HEK293 (cell line): ENCODE data around the gene MARCHF10.

Source experiments
- CTCF ChIA-PET: fragments of 350-600 bp; formaldehyde crosslinking; extraction: SDS; loops from one replicate; lab custom pipeline; 2021; ENCODE audit warnings: antibody characterized with exemption; lab: Yijun Ruan, JAX
- POLR2A ChIA-PET: fragments of 300-600 bp; formaldehyde crosslinking; extraction: SDS; loops from one replicate; lab custom pipeline; 2020; ENCODE audit warnings: antibody characterized with exemption, inconsistent platforms; lab: Yijun Ruan, JAX
- H3K27ac ChIP-seq: fragments of 200-500 bp; sonication (Bioruptor generic); 2 replicates; pipeline ENCODE4 v1.5.1; 2014; ENCODE audit warnings: low read depth, low read length, control low read depth, inconsistent platforms; ENCODE audit errors: extremely low read depth
- H3K36me3 ChIP-seq, 2 experiments: fragments of 200-500 bp in 1 of 2; sonication (Bioruptor generic) in 1 of 2; 1 replicate in 1 of 2; 2 replicates in 1 of 2; pipeline ENCODE4 v1.5.1; 2014 to 2017; ENCODE audit warnings: inconsistent platforms in 2 of 2, low read length in 2 of 2; ENCODE audit not compliant: control insufficient read depth in 2 of 2, insufficient read depth in 1 of 2
- H3K4me1 ChIP-seq: fragments of 200-500 bp; sonication (Bioruptor generic); 2 replicates; pipeline ENCODE4 v1.5.1; 2014; ENCODE audit warnings: mild to moderate bottlenecking, low read length, inconsistent platforms; ENCODE audit not compliant: control insufficient read depth, insufficient read depth
- H3K4me3 ChIP-seq: 2 replicates; pipeline ENCODE4 v1.5.1; 2011; ENCODE audit warnings: low read depth, mild to moderate bottlenecking, control low read depth, low read length, moderate library complexity
- H3K9me3 ChIP-seq: fragments of 200-500 bp; sonication (Bioruptor generic); 2 replicates; pipeline ENCODE4 v1.5.1; 2014; ENCODE audit warnings: low read depth, low read length, inconsistent platforms; ENCODE audit not compliant: control insufficient read depth, insufficient read depth
- BCL11A ChIP-seq: fragments of 450-650 bp; formaldehyde crosslinking; IDR thresholded peaks from 2 replicates; pipeline ENCODE4 v1.5.1; 2016; ENCODE audit warnings: low read depth, missing biosample characterization, missing genetic modification characterization
- GLIS1 ChIP-seq: fragments of 450-650 bp; formaldehyde crosslinking; IDR thresholded peaks from 2 replicates; pipeline ENCODE4 v1.5.1; 2016; ENCODE audit warnings: missing biosample characterization, missing genetic modification characterization
- MEIS1 ChIP-seq: sonication (generic); formaldehyde crosslinking; IDR thresholded peaks from 2 replicates; pipeline ENCODE4 v1.8.1; 2022; ENCODE audit warnings: missing genetic modification reagents, mild to moderate bottlenecking, borderline replicate concordance
- PATZ1 ChIP-seq: fragments of 450-650 bp; formaldehyde crosslinking; IDR thresholded peaks from 2 replicates; pipeline ENCODE4 v1.5.1; 2016; ENCODE audit warnings: missing biosample characterization, missing genetic modification characterization
- RBAK ChIP-seq: fragments of 450-650 bp; formaldehyde crosslinking; IDR thresholded peaks from 2 replicates; pipeline ENCODE4 v1.5.1; 2016; ENCODE audit warnings: missing biosample characterization, missing genetic modification characterization
- SP7 ChIP-seq: fragments of 450-650 bp; formaldehyde crosslinking; IDR thresholded peaks from 2 replicates; pipeline ENCODE4 v1.5.1; 2016; ENCODE audit warnings: missing biosample characterization, missing genetic modification characterization
- ZBTB20 ChIP-seq: fragments of 450-650 bp; formaldehyde crosslinking; IDR thresholded peaks from 2 replicates; pipeline ENCODE4 v1.5.1; 2016; ENCODE audit warnings: missing biosample characterization, missing genetic modification characterization
- ZBTB49 ChIP-seq: fragments of 450-650 bp; formaldehyde crosslinking; IDR thresholded peaks from 2 replicates; pipeline ENCODE4 v1.5.1; 2016; ENCODE audit warnings: missing biosample characterization, missing genetic modification characterization, low read depth
- ZNF10 ChIP-seq: fragments of 450-650 bp; formaldehyde crosslinking; IDR thresholded peaks from 2 replicates; pipeline ENCODE4 v1.5.1; 2017; ENCODE audit warnings: missing biosample characterization, missing genetic modification characterization
- ZNF112 ChIP-seq: fragments of 450-650 bp; formaldehyde crosslinking; IDR thresholded peaks from 2 replicates; pipeline ENCODE4 v1.5.0; 2017; ENCODE audit warnings: missing biosample characterization, missing genetic modification characterization
- ZNF184 ChIP-seq: fragments of 450-650 bp; IDR thresholded peaks from 2 replicates; pipeline ENCODE4 v1.5.1; 2018; ENCODE audit warnings: missing biosample characterization, mild to moderate bottlenecking, missing genetic modification characterization
- ZNF202 ChIP-seq: fragments of 450-650 bp; formaldehyde crosslinking; IDR thresholded peaks from 2 replicates; pipeline ENCODE4 v1.5.1; 2016; ENCODE audit warnings: missing biosample characterization, missing genetic modification characterization, borderline replicate concordance
- ZNF223 ChIP-seq: fragments of 450-650 bp; formaldehyde crosslinking; IDR thresholded peaks from 2 replicates; pipeline ENCODE4 v1.5.1; 2016; ENCODE audit warnings: missing biosample characterization, missing genetic modification characterization
- ZNF416 ChIP-seq: fragments of 450-650 bp; formaldehyde crosslinking; IDR thresholded peaks from 2 replicates; pipeline ENCODE4 v1.5.1; 2016; ENCODE audit warnings: missing biosample characterization, missing genetic modification characterization
- ZNF426 ChIP-seq: fragments of 450-650 bp; formaldehyde crosslinking; IDR thresholded peaks from 2 replicates; pipeline ENCODE4 v1.5.1; 2017; ENCODE audit warnings: missing biosample characterization, missing genetic modification characterization, mild to moderate bottlenecking, inconsistent platforms, moderate library complexity
- ZNF555 ChIP-seq: fragments of 450-650 bp; formaldehyde crosslinking; conservative IDR thresholded peaks from 2 replicates; pipeline ENCODE4 v1.5.1; 2017; ENCODE audit warnings: missing biosample characterization, mild to moderate bottlenecking, missing genetic modification characterization, inconsistent platforms
- ZNF558 ChIP-seq: fragments of 450-650 bp; formaldehyde crosslinking; IDR thresholded peaks from 2 replicates; pipeline ENCODE4 v1.5.1; 2016; ENCODE audit warnings: missing biosample characterization, missing genetic modification characterization
- ZNF571 ChIP-seq: fragments of 450-650 bp; formaldehyde crosslinking; IDR thresholded peaks from 2 replicates; pipeline ENCODE4 v1.5.0; 2017; ENCODE audit warnings: missing biosample characterization, missing genetic modification characterization
- ZNF624 ChIP-seq: fragments of 450-650 bp; formaldehyde crosslinking; IDR thresholded peaks from 2 replicates; pipeline ENCODE4 v1.5.1; 2017; ENCODE audit warnings: missing biosample characterization, missing genetic modification characterization
- ZSCAN30 ChIP-seq: fragments of 450-650 bp; IDR thresholded peaks from 2 replicates; pipeline ENCODE4 v1.5.1; 2018; ENCODE audit warnings: missing biosample characterization, mild to moderate bottlenecking, missing genetic modification characterization, moderate library complexity
- ZSCAN4 ChIP-seq: fragments of 450-650 bp; formaldehyde crosslinking; IDR thresholded peaks from 2 replicates; pipeline ENCODE4 v1.5.1; 2017; ENCODE audit warnings: missing biosample characterization, missing genetic modification characterization

MARCHF10 gene

GRCh38 chr17:62676952-62677596, 131.0 kb downstream of the MARCHF10 start (continued):
- no peak for TF ChIP-seq ZBTB20 (tag by site-specific recombination)

- H3K27ac ChIP-seq = no peak overlapping the region
- no peak overlapping the region for H3K4me3 ChIP-seq
- H3K9me3 ChIP-seq = no peaks in the 10 kb centered on the region
- H3K4me1 ChIP-seq = no peaks in the 10 kb centered on the region
- H3K36me3 ChIP-seq = peaks cover 0 to 84% of the 10 kb centered on the region in 2 experiments; a peak in 1 of 3 replicates
- TF ChIP-seq ZNF426 (no peak), ZNF184 (tag by site-specific recombination) (no peak), ZNF202 (tag by site-specific recombination) (no peak), GLIS1 (tag by site-specific recombination) (no peak), ZNF112 (tag by site-specific recombination) (no peak), ZNF555 (tag by site-specific recombination) (no peak), RBAK (tag by site-specific recombination) (no peak), SP7 (tag by site-specific recombination) (no peak), PATZ1 (tag by site-specific recombination) (no peak)
- TF ChIP-seq, all 188 proteins: peak for 0
- POLR2A ChIA-PET = no interaction called here
- CTCF ChIA-PET = interaction anchor here (0.5 to 1.0 kb wide), 2 partner anchors 294 to 730 kb away, joined by 3 to 4 read pairs; no protein-coding TSS in a partner anchor
These were observed 131.7 kb downstream of the MARCHF10 start for GRCh38 chr17:62676231-62676943.

- ChIA-PET POLR2A (no interaction called here), CTCF (no interaction called here)
- no peaks in the 10 kb centered on the region for H3K4me1 ChIP-seq
- peaks cover 0 to 79% of the 10 kb centered on the region in 2 experiments; a peak in 1 of 3 replicates for H3K36me3 ChIP-seq
- H3K9me3 ChIP-seq = no peaks in the 10 kb centered on the region
- H3K4me3 ChIP-seq = no peak overlapping the region
- no peak for TF ChIP-seq ZNF223 (tag by site-specific recombination)
- TF ChIP-seq ZNF10 (tag by site-specific recombination) = no peak
- TF ChIP-seq ZNF558 (tag by site-specific recombination) = no peak
- no peak for TF ChIP-seq ZNF571
- no peak for TF ChIP-seq ZBTB49 (tag by site-specific recombination)
- no peak overlapping the region for H3K27ac ChIP-seq
These were observed 132.4 kb downstream of the MARCHF10 start for GRCh38 chr17:62675701-62676100.

- Histone ChIP-seq H3K9me3 (no peaks in the 10 kb centered on the region), H3K4me3 (no peak overlapping the region), H3K36me3 (peaks cover 0 to 78% of the 10 kb centered on the region in 2 experiments; a peak in 1 of 3 replicates), H3K4me1 (no peaks in the 10 kb centered on the region), H3K27ac (no peak overlapping the region)
- ChIA-PET CTCF (no interaction called here), POLR2A (interaction anchor here (1.2 kb wide), 1 partner anchor 22 kb away, joined by 3 read pairs; no protein-coding TSS in a partner anchor)
- TF ChIP-seq ZNF416 (tag by site-specific recombination) (no peak), BCL11A (tag by site-specific recombination) (no peak), MEIS1 (no peak), ZNF624 (tag by site-specific recombination) (no peak), ZSCAN4 (tag by site-specific recombination) (no peak), ZSCAN30 (no peak)
These were observed 132.9 kb downstream of the MARCHF10 start for GRCh38 chr17:62675260-62675659.
